ENCODE results near the gene CYP2D6.
A peak's percentile ranks its signal among the peaks of the same experiment; 100 is the strongest.
"Not testable (repeated sequence)": the region's sequence is repeated elsewhere in the genome, so short reads cannot be mapped to it uniquely, and the experiment has no call there.

CYP2D6 gene

GRCh38 chr22:42134100-42135020 lies 3.8 kb upstream of the CYP2D6 start:
- DNase-seq (ENCODE audit: low spot score) = no peak

- DNase-seq (ENCODE audit: low spot score) = no peak
Measured at GRCh38 chr22:42132457-42132856, 1.8 kb upstream of the CYP2D6 start.

GRCh38 chr22:42131562-42131961 lies 952 bp upstream of the CYP2D6 start:
- DNase-seq (ENCODE audit: low spot score) = no peak

- DNase-seq (ENCODE audit: low spot score) = not testable (repeated sequence)
Measured at GRCh38 chr22:42130182-42130581, 428 bp downstream of the CYP2D6 start.

GRCh38 chr22:42128776-42129694 lies 1.6 kb downstream of the CYP2D6 start:
- DNase-seq (ENCODE audit: low spot score) = not testable (repeated sequence)

- not testable (repeated sequence) for DNase-seq (ENCODE audit: low spot score)
Measured at GRCh38 chr22:42128007-42128406, 2.6 kb downstream of the CYP2D6 start.

GRCh38 chr22:42127606-42128005 lies 3.0 kb downstream of the CYP2D6 start:
- no peak for DNase-seq (ENCODE audit: low spot score)

- not testable (repeated sequence) for DNase-seq (ENCODE audit: low spot score)
Measured at GRCh38 chr22:42123529-42123928, 7.1 kb downstream of the CYP2D6 start.

GRCh38 chr22:42120231-42121021 lies 10.2 kb downstream of the CYP2D6 start:
- DNase-seq (ENCODE audit: low spot score) = not testable (repeated sequence)

- no peak for DNase-seq (ENCODE audit: low spot score)
Measured at GRCh38 chr22:42116848-42117424, 13.7 kb downstream of the CYP2D6 start.

GRCh38 chr22:42115420-42115830 lies 15.2 kb downstream of the CYP2D6 start:
- DNase-seq (ENCODE audit: low spot score) = not testable (repeated sequence)

- no peak for DNase-seq (ENCODE audit: low spot score)
Measured at GRCh38 chr22:42114721-42115120, 15.9 kb downstream of the CYP2D6 start.

- DNase-seq (ENCODE audit: low spot score) = not testable (repeated sequence)
Measured at GRCh38 chr22:42112793-42113192, 17.8 kb downstream of the CYP2D6 start.

- no peak for DNase-seq (ENCODE audit: low spot score)
Measured at GRCh38 chr22:42111798-42112197, 18.8 kb downstream of the CYP2D6 start.

- DNase-seq (ENCODE audit: low spot score) = no peak
Measured at GRCh38 chr22:42108848-42109247, 21.8 kb downstream of the CYP2D6 start.

GRCh38 chr22:42104332-42104860 lies 26.2 kb downstream of the CYP2D6 start:
- not testable (repeated sequence) for DNase-seq (ENCODE audit: low spot score)

- DNase-seq (ENCODE audit: low spot score) = no peak
Measured at GRCh38 chr22:42101199-42101598, 29.4 kb downstream of the CYP2D6 start.

GRCh38 chr22:42091455-42091782 lies 39.2 kb downstream of the CYP2D6 start:
- DNase-seq (ENCODE audit: low spot score) = no peak

GRCh38 chr22:42090596-42091454 lies 39.8 kb downstream of the CYP2D6 start, which contains the start of gene NDUFA6:
Gene NDUFA6, minus strand, starts transcription at chr22:42090772. Its CDS starts 28 bp downstream, at chr22:42090744.
- peak; percentile 99 for DNase-seq (ENCODE audit: low spot score)

- DNase-seq (ENCODE audit: low spot score) = no peak
Measured at GRCh38 chr22:42086051-42086450, 44.6 kb downstream of the CYP2D6 start.

All from putamen (tissue), 1 donor.